Ishikawa (cell line): ENCODE results near the gene DNMT3B.

Experiments used
- CEBPB ChIP-seq: IDR thresholded peaks from 2 replicates; pipeline ENCODE4 v1.6.1; 2012
- CREB1 ChIP-seq: IDR thresholded peaks from 2 replicates; pipeline ENCODE4 v1.6.1; 2012; ENCODE audit warnings: low read depth
- EGR1 ChIP-seq: IDR thresholded peaks from 2 replicates; pipeline ENCODE4 v1.6.1; 2012
- EP300 ChIP-seq: IDR thresholded peaks from 2 replicates; pipeline ENCODE4 v1.6.1; 2012; ENCODE audit warnings: borderline replicate concordance
- FOXM1 ChIP-seq: IDR thresholded peaks from 2 replicates; pipeline ENCODE4 v1.6.1; 2012; ENCODE audit warnings: low read depth, borderline replicate concordance
- NFIC ChIP-seq: IDR thresholded peaks from 2 replicates; pipeline ENCODE4 v1.6.1; 2012
- RAD21 ChIP-seq: IDR thresholded peaks from 2 replicates; pipeline ENCODE4 v1.6.1; 2012; ENCODE audit warnings: low read depth
- TAF1 ChIP-seq: IDR thresholded peaks from 2 replicates; pipeline ENCODE4 v1.6.1; 2012; ENCODE audit warnings: low read depth, mild to moderate bottlenecking
- TCF12 ChIP-seq: IDR thresholded peaks from 2 replicates; pipeline ENCODE4 v1.6.1; 2012; ENCODE audit warnings: low read depth
- TEAD4 ChIP-seq: IDR thresholded peaks from 2 replicates; pipeline ENCODE4 v1.6.1; 2012
- YY1 ChIP-seq: IDR thresholded peaks from 2 replicates; pipeline ENCODE4 v1.6.1; 2012; ENCODE audit warnings: low read depth
- ZBTB7A ChIP-seq: IDR thresholded peaks from 2 replicates; pipeline ENCODE4 v1.6.1; 2012; ENCODE audit warnings: low read depth
- TF ChIP-seq, protein P1 (sequence below): IDR thresholded peaks from 2 replicates; pipeline ENCODE4 v1.6.1; 2012
- TF ChIP-seq, protein P2 (sequence below): IDR thresholded peaks from 2 replicates; pipeline ENCODE4 v1.6.1; 2012; ENCODE audit warnings: low read depth, mild to moderate bottlenecking
- TF ChIP-seq, protein P3 (sequence below): IDR thresholded peaks from 2 replicates; pipeline ENCODE4 v1.6.1; 2012

The DNMT3B gene

DNA sequence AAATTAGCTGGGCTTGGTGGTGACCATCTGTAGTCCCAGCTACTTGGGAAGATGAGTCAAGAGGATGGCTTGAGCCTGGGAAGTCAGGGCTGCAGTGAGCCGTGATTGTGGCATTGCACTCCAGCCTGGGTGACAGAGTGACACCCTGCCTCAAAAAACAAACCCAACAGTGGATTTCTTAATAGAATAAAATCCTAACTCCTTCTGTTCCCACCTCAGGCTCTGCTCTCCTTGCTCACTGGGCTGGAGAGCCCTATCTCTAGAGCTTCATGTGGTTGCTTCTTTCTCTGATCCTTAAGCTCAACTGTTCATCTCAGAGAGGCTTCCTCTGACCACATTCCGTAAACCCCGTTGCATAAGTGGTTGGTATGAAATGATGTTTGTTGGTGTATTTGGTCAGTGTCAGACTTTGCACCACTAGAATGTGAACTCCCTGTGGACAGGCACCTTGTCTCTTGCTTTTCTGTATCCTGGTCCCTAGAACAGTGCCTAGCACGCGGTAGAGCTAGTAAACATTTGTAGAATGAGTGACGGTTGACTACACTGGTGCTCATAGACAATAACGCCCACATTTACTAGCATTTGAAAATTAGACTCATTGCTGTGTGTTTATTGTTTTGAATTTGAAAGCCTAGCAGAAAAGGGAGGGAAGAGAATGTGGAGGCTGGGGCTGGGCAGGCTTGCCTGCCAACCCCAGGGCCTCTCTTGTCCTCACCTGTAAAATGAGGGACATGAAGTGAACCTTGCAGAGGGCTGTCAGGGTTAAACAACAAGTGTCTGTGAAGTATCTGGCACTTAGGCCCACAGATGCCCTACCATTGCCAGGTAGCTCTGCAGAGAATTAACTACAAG is 61.8 kb downstream of the DNMT3B start:
- no peak for TF ChIP-seq FOXM1
- TF ChIP-seq CEBPB = no peak
- TF ChIP-seq RAD21 = no peak
- TF ChIP-seq TEAD4 = no peak
- no peak for TF ChIP-seq EGR1
- TF ChIP-seq CREB1 = no peak

DNA sequence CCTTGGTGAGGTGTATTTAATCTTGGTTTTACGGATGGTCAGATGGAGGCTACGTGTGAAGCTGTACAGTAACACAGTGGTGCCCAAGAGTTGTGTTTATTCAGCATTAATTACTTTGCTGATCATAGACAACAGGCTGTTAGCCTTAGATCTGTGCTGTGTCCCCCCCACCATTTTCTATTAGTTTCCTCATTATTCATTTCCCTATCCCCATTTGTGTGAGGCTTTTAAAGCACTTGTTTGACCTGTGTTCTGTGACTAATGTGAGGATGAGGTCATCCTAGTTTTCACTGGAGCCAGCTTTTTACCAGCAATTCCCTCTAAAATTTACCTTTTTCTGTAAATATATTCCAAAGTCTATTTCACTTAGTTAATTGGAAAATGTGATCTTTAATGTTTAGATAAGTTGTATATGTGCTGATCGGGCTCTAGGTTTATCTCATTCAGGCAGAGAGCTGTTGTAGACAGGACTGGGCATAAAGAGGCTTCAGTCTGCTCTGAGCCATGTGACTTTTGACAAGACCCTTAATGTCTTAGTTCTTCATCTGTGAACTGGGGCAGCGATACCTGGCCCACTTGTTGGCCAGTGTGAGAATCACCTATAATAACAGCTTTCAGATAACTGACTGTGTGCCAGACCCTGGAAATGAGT is 66.0 kb downstream of the DNMT3B start:
- no peak for TF ChIP-seq RAD21
- no peak for TF ChIP-seq FOXM1
- TF ChIP-seq TAF1 = no peak
- TF ChIP-seq EP300 = no peak
- TF ChIP-seq, protein P1, sequence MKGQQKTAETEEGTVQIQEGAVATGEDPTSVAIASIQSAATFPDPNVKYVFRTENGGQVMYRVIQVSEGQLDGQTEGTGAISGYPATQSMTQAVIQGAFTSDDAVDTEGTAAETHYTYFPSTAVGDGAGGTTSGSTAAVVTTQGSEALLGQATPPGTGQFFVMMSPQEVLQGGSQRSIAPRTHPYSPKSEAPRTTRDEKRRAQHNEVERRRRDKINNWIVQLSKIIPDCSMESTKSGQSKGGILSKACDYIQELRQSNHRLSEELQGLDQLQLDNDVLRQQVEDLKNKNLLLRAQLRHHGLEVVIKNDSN = no peak
- TF ChIP-seq TEAD4 = no peak
- no peak for TF ChIP-seq CEBPB
- no peak for TF ChIP-seq CREB1
- TF ChIP-seq EGR1 = no peak
- TF ChIP-seq, protein P2, sequence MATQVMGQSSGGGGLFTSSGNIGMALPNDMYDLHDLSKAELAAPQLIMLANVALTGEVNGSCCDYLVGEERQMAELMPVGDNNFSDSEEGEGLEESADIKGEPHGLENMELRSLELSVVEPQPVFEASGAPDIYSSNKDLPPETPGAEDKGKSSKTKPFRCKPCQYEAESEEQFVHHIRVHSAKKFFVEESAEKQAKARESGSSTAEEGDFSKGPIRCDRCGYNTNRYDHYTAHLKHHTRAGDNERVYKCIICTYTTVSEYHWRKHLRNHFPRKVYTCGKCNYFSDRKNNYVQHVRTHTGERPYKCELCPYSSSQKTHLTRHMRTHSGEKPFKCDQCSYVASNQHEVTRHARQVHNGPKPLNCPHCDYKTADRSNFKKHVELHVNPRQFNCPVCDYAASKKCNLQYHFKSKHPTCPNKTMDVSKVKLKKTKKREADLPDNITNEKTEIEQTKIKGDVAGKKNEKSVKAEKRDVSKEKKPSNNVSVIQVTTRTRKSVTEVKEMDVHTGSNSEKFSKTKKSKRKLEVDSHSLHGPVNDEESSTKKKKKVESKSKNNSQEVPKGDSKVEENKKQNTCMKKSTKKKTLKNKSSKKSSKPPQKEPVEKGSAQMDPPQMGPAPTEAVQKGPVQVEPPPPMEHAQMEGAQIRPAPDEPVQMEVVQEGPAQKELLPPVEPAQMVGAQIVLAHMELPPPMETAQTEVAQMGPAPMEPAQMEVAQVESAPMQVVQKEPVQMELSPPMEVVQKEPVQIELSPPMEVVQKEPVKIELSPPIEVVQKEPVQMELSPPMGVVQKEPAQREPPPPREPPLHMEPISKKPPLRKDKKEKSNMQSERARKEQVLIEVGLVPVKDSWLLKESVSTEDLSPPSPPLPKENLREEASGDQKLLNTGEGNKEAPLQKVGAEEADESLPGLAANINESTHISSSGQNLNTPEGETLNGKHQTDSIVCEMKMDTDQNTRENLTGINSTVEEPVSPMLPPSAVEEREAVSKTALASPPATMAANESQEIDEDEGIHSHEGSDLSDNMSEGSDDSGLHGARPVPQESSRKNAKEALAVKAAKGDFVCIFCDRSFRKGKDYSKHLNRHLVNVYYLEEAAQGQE = no peak

DNA sequence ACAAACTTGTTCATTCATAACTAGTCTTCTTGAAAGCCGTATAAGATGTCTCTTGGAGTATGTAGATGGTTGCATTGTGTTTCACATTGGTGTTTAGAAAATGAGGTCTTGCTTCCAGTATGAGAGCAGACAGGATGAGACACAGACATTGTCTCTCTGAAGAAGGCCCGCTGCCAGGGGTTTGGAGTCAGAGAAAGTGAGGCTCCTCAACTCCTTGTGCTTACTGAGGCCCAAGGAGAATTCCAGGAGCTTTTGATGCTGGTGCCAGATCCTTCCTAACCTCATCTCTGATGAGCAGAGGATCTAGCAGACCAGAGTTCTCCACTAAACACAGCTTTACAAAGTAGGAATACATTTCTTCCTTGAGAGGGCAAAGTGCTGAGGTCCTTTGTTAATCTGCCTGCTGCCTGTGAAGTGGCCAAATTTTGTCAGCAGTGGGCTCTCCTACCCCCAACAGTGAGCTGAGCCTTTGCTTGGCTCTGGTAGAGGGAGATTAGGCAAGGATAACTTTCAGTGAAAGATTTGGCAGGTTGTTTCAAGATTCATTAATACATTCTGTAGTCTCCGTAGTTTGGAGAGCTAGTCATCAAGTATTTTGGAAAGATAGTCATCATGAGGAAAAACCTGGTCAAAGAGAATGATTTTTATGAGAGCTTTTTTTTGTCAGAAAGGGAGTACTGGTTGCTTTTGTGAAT is 67.3 kb downstream of the DNMT3B start:
- TF ChIP-seq, protein P3, sequence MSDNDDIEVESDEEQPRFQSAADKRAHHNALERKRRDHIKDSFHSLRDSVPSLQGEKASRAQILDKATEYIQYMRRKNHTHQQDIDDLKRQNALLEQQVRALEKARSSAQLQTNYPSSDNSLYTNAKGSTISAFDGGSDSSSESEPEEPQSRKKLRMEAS = no peak
- TF ChIP-seq TAF1 (no peak), YY1 (no peak)
- TF ChIP-seq, protein P2 = no peak

DNA sequence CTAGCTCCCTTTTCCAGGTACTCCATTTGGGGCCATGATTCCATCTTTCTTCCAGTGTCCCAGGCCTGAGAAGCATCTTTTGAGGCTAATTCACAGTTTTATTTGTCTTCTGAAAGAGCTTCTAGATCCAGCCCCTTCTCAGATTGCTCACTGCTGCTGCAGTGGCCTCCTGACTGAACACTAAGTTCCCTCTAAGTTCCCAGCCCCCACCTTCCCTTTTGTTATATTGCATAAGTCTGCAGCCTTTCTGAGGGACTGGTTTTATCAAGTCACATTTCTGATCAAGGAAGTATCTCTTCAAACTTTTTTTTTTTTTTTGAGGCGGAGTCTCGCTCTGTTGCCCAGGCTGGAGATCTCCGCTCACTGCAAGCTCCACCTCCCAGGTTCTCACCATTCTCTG is 68.3 kb downstream of the DNMT3B start:
- TF ChIP-seq, protein P3 = no peak
- no peak for TF ChIP-seq ZBTB7A
- no peak for TF ChIP-seq TCF12
- TF ChIP-seq RAD21 = no peak
- no peak for TF ChIP-seq YY1
- TF ChIP-seq TEAD4 = no peak
- TF ChIP-seq, protein P2 = no peak
- TF ChIP-seq, protein P1 = no peak
- TF ChIP-seq NFIC = no peak
- TF ChIP-seq FOXM1 = no peak
- TF ChIP-seq EGR1 = no peak
- TF ChIP-seq CEBPB = no peak
